SH-SY5Y (cell line): Measurements from ENCODE around the gene PCSK2.

Experiments
- GATA2 ChIP-seq: IDR thresholded peaks from 2 replicates; pipeline ENCODE4 v1.6.1; 2011; ENCODE audit warnings: mild to moderate bottlenecking, low read depth, low read length
- GATA3 ChIP-seq: IDR thresholded peaks from 2 replicates; pipeline ENCODE4 v1.6.1; 2011; ENCODE audit warnings: low read depth, mild to moderate bottlenecking, low read length, moderate library complexity

GRCh38 chr20:17215167-17215566, 11.7 kb upstream of the PCSK2 start:
- TF ChIP-seq GATA2 (no peak), GATA3 (no peak)
